Measurements from ENCODE around the gene ATXN10. TPM values are rescaled to one million over a fixed set of nuclear protein-coding genes. Genes with fewer than 3 reads are reported as not detected.
"Not testable (repeated sequence)": the region's sequence is repeated elsewhere in the genome, so short reads cannot be mapped to it uniquely, and the experiment has no call there.

ATXN10 gene
- total RNA-seq, 1 experiment from 2014 or later = 122 TPM

DNA sequence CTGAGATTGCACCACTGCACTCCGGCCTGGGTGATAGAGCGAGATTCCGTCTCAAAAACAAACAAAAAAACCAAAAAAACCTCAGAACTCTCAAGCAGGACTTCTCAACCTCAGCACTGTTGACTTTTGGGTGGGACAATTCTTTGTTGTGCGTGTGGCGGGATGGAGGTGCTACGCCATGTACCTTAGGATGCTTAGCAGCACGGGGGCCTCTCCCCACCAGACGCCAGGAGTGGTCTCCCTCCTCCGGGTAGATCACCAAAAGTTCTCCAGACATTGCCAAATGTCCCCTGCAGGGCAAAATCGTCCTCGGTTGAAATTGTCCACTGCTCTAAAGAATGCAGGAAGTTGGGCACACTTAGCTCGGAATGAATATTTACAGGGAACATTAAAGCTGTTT lies 26.9 kb upstream of the ATXN10 start:
- no peak for DNase-seq (ENCODE audit: low read depth)

DNA sequence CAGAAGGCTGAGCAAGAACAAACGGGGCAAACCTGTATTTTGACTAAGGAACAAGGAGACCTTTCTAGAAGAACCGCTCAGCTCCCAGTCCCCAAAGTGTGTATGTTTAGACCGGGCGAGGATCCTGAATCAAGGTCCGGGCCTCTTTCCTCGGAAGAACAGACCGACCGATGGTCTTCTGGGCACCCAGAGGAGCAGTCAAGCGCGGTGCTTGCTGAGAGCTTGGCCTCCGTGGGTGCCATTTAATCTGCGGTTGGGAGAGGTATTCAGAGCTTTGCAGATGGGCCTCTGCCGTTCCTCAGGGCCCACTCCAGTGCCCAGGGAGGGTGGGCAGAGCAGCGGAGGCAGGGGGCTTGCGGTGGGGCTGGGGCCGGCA lies 26.5 kb upstream of the ATXN10 start:
- DNase-seq (ENCODE audit: low read depth) = no peak

DNA sequence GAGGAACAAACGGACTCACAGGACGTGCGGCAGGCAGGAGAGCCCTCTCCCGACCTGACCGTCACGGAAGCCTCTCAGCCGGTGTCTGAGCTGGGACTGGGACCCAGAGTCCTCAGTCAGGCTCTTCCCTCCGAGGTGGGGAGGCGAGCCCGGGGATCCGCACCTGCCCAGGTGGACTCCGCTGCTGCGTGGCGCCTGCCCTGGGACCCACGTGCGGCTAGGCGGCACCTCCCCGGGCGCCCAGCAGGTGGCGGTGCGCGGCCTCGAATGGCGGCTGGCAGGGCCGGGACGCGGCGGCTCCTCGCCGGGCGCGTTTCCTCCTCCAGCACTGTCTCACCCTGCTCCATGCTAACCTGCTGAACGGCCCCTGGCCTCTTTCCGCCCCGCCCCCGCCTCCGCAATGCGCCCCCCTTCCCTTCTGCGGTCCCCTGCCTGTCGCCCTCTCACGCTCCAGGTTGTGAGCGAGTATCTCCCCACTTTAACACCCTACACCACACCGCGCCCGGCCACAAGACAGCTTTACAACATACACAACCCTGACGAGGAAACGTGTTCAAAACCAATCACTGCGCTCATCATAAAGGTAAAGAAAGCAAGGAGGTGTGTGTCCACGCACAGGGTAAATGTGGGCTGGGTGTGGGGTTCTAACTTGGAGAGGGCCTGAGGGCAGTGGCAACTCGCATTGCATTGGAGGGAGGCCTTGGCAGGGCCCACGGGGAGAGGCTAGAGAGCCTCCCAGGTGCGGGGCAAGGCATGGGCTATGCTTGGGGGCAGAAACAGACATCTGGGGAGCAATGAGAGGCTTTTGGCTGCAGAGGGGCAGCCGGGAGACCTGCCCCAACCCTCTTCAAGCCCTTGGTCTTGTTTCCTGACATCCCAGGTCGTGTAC lies 25.9 kb upstream of the ATXN10 start:
- peak; percentile 39 for DNase-seq (ENCODE audit: low read depth)

- no peak for DNase-seq (ENCODE audit: low read depth)
Measured at GRCh38 chr22:45647532-45648225, 24.0 kb upstream of the ATXN10 start.

DNA sequence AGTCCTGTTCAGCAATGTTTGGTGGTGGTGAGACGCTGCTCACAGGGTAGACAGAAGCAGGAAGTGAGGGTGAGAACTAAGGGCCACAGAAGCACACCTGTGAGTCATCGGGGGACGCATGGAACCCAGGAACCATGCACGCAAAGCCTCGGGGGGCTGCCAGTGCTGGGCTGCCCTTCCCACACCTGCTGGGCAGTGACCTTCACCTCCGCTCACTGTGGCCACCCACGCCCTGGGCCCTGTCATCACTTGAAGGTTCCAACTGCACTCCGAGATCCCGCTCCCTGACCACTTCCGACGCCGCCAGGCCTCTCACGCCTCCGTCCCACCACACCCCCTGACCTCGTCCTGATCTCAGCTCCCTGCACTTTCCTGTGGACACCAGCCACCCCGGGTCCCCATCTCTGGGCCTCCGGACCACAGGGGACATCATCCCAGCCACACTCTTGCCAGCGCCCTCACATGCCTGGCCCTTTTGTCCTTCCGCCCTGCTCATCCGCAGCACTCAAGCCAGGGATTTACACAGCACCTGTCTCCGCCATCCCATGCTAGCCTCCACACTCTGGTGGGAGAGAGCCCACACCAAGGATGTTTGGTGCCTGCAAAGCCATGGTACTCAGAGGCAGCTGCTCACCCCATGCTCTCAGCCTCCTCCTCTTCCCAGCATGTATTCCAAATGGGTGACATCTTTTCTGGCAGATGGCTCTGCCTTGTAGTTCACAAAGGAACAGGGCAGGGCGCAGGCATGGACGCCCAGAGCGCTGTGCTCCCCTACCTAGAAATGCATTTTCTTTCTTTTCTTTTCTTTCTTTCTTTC lies 23.1 kb upstream of the ATXN10 start:
- DNase-seq (ENCODE audit: low read depth) = no peak

GRCh38 chr22:45649809-45650208 lies 21.8 kb upstream of the ATXN10 start:
- no peak for DNase-seq (ENCODE audit: low read depth)

DNA sequence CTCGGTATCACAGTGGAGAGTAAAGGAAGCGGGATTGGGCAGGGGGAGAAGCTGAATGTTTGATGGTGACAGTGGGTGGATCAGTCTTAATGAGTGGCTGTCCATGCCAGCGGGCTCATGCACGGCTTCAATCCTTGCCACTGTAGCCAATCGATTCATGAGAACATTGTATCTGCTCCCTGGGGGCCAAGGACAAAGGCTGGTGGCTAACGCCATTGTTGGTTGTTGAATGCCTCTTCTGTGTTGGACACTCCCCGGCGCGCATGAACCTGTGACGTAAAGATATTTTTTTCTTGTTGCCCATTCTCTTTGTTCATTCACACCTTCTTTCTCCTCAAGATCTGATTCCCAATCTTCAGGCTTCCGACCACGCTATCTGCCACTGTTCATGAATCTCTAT lies 20.9 kb upstream of the ATXN10 start:
- no peak for DNase-seq (ENCODE audit: low read depth)

GRCh38 chr22:45651931-45652528 lies 19.6 kb upstream of the ATXN10 start:
- no peak for DNase-seq (ENCODE audit: low read depth)

DNA sequence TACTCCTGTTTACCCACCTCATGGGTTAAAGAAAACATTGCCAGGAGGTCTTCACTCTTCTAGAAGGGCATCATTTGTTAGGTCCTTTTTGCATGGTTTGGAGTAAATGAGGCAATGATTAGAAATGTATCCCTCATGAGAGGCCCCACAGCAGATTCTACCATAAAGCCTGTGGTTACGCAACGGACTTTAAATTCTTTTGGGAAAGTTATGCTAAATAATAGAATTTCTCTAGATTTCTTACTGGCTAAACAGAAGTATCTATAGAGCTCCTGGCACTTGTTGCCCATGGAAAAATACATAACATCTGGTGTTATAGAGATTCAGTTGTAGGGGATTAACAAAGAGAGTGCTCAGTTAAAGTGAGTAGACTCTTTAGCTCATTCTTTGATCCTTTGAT lies 15.1 kb upstream of the ATXN10 start:
- no peak for DNase-seq (ENCODE audit: low read depth)

DNA sequence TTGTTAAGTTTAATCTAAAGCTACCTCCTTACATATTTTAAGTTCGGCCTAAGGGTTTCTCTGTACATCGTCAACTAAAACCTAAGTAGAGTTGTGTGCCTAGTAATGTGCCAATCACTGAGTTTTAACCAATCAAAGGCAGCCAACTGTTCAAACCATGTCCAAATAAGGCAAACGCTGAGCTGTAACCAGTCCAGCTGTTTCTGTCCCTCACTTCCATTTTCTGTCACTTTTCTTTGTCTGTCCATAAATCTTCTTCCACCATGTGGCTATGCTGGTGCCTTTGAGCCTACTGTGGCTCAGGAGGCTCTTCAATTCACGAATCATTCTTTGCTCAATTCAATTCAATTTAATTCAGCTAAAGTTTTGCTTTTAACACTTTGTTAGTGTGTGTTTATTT lies 13.9 kb upstream of the ATXN10 start:
- DNase-seq (ENCODE audit: low read depth) = no peak

DNA sequence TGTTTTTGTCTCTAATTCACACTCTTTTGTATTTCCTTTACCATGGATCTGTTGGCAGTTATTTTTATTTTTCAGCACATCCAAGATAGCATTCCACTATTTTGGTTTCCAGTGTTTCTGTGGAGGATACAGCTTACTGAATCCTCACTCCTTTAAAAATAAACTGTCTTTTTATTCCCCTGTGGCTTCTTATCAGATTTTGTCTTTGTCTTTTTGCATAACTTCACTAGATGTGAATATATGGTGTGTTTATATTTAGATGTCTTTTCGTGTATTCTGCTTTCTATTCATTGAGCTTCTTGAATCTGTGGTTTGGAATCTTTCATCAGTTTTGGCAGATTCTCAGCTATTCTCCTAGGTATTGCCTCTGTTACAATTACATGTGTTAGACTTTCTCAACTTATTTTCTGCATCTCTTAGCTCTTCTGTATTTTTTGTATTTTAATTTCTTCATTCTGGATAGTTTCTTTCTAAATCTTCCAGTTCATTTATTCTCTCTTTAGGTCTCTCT lies 7.4 kb upstream of the ATXN10 start:
- DNase-seq (ENCODE audit: low read depth) = peak; percentile 36

DNA sequence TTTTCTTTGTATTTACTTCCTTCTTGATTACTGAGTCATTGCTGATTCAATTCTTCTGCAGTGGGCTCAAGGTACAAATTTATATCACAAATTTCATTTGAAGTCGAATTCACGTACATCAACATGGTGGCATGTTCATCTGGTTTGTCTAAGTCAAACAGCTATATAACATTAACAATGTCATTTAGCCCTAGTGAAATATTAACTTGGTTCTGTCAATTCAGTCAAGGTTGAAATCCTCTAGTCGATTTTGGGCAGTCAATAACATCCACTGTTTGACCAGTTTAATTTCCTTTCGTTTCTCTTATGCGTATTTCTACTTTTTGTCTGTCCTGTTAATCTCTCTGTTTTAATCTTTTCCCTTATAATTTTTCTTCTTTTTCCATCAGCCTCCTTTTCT lies 4.1 kb upstream of the ATXN10 start:
- DNase-seq (ENCODE audit: low read depth) = no peak

- DNase-seq (ENCODE audit: low read depth) = not testable (repeated sequence)
Measured at GRCh38 chr22:45670363-45670762, 1.3 kb upstream of the ATXN10 start.

DNA sequence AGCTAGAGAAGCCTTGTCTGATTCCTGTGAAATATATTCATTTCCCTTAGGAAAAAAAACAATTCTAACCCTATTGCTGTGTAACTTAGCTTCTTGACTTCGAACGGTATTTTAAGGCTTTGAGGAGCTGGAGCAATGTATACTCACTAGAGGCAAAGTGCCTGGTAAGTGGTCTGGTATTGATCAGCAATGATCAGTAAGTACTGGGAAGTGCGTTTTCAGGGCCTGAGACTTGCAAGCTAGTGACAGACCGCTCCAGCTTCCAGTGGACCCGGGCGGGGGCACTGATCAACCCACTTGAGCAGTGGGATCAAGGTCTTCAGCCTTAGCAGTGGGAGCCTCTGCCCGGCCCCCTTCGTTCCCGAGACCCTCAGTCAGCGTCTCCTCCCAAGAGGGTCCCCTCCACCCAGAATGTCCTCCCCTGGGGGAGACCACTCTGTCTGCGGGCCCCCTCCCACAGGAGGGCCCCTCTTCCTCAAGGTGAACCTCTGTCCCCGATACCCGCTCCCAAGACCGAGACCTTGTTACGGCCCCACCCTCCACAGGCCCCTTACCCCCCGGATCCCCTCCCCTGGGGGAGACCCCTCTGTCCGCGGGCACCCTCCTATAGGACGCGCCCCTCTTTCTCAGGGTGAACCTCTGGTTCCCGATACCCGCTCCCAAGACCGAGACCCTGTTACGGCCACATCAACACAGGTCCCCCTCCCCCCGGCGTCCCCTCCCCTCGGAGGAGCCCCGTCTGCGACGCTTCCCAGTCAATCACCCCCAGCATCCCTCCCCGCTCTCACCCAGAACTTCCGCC lies 452 bp upstream of the ATXN10 start:
- DNase-seq (ENCODE audit: low read depth) = no peak

- DNase-seq (ENCODE audit: low read depth) = no peak
Measured at GRCh38 chr22:45672564-45673481, 1.2 kb downstream of the ATXN10 start.

GRCh38 chr22:45673482-45674175 lies 2.0 kb downstream of the ATXN10 start:
- no peak for DNase-seq (ENCODE audit: low read depth)

DNA sequence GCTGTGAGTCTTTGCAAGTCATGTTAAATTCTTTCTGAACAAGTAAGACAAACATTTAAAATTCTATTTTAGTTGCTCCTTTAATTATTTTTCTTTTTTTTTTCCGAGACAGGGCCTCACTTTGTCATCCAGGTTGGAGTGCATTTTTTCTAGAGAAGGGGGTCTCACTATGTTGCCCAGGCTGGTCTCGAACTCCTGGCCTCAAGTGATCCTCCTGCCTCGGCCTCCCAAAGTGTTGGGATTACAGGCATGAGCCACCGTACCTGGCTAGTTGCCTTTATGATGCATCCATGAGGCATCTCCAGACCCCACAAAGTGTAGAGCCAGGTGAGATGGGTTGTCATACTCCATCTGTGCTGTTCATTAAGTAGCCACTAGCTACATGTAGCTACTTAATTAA lies 4.4 kb downstream of the ATXN10 start:
- no peak for DNase-seq (ENCODE audit: low read depth)

- DNase-seq (ENCODE audit: low read depth) = peak; percentile 33
Measured at GRCh38 chr22:45677063-45677462, 5.4 kb downstream of the ATXN10 start.
